SJCRH30 (cell line): Measurements from ENCODE around the gene CYP1A1. TPM values are rescaled to one million over a fixed set of nuclear protein-coding genes. Genes with fewer than 3 reads are reported as not detected.
"Not testable (repeated sequence)": the region's sequence is repeated elsewhere in the genome, so short reads cannot be mapped to it uniquely, and the experiment has no call there.

Experiments used
- DNase-seq, 2 experiments: peaks; one replicate each; pipeline ENCODE4 v3.0.0-alpha.2; 2015 to 2020
- H3K27ac ChIP-seq: fragments of 250-450 bp; sonication (Bioruptor Pico); 2 replicates; pipeline ENCODE4 v1.5.1; 2020; ENCODE audit warnings: mild to moderate bottlenecking, moderate library complexity
- H3K27me3 ChIP-seq: fragments of 250-450 bp; sonication (Bioruptor Pico); 2 replicates; pipeline ENCODE4 v1.5.1; 2020; ENCODE audit warnings: mild to moderate bottlenecking, moderate library complexity
- H3K36me3 ChIP-seq: fragments of 250-450 bp; sonication (Bioruptor Pico); 2 replicates; pipeline ENCODE4 v1.5.1; 2020; ENCODE audit warnings: mild to moderate bottlenecking, moderate library complexity
- H3K4me1 ChIP-seq: fragments of 250-450 bp; sonication (Bioruptor Pico); 2 replicates; pipeline ENCODE4 v1.5.1; 2020; ENCODE audit warnings: mild to moderate bottlenecking, moderate library complexity
- H3K4me3 ChIP-seq: fragments of 250-450 bp; sonication (Bioruptor Pico); 2 replicates; pipeline ENCODE4 v1.5.1; 2020; ENCODE audit warnings: mild to moderate bottlenecking, moderate library complexity
- H3K9me3 ChIP-seq: fragments of 250-450 bp; sonication (Bioruptor Pico); replicated peaks from 2 replicates; pipeline ENCODE4 v1.5.1; 2020; ENCODE audit warnings: mild to moderate bottlenecking, moderate library complexity
- total RNA-seq: library from RNA; depleted of rRNA; stranded (reverse); fragments of >200 nt; shearing (Covaris generic); gene quantifications from 2 replicates; pipeline ENCODE4 v1.2.3, GENCODE V29; 2014

CYP1A1 gene
- total RNA-seq, 1 experiment from 2014 or later, result not detected

GRCh38 chr15:74752531-74752930, 27.2 kb upstream of the CYP1A1 start:
- H3K9me3 ChIP-seq, result no peaks in the 10 kb centered on the region
- H3K4me1 ChIP-seq, result 0 out of 2 replicates have a peak, but pooled peaks cover 4% of the 10 kb centered on the region
- no peak overlapping the region for H3K27ac ChIP-seq
- peaks cover 8% of the 10 kb centered on the region for H3K27me3 ChIP-seq
- no peak overlapping the region for H3K4me3 ChIP-seq
- H3K36me3 ChIP-seq, result no peaks in the 10 kb centered on the region
- DNase-seq, result no peak

- no peak overlapping the region for H3K4me3 ChIP-seq
- H3K27ac ChIP-seq, result no peak overlapping the region
- no peak for DNase-seq
- H3K4me1 ChIP-seq, result 0 out of 2 replicates have a peak, but pooled peaks cover 4% of the 10 kb centered on the region
- no peaks in the 10 kb centered on the region for H3K36me3 ChIP-seq
- H3K9me3 ChIP-seq, result no peaks in the 10 kb centered on the region
- H3K27me3 ChIP-seq, result peaks cover 8% of the 10 kb centered on the region
Measured at GRCh38 chr15:74752011-74752410, 26.7 kb upstream of the CYP1A1 start.

- H3K4me1 ChIP-seq, result 0 out of 2 replicates have a peak, but pooled peaks cover 4% of the 10 kb centered on the region
- H3K4me3 ChIP-seq, result no peak overlapping the region
- H3K27ac ChIP-seq, result no peak overlapping the region
- DNase-seq, result no peak
- H3K36me3 ChIP-seq, result no peaks in the 10 kb centered on the region
- peaks cover 8% of the 10 kb centered on the region for H3K27me3 ChIP-seq
- no peaks in the 10 kb centered on the region for H3K9me3 ChIP-seq
Measured at GRCh38 chr15:74750751-74751150, 25.4 kb upstream of the CYP1A1 start.

GRCh38 chr15:74749832-74750231, 24.5 kb upstream of the CYP1A1 start:
- Histone ChIP-seq H3K4me3 (no peak overlapping the region), H3K9me3 (no peaks in the 10 kb centered on the region), H3K4me1 (0 out of 2 replicates have a peak, but pooled peaks cover 4% of the 10 kb centered on the region), H3K27me3 (peaks cover 8% of the 10 kb centered on the region), H3K27ac (no peak overlapping the region), H3K36me3 (no peaks in the 10 kb centered on the region)
- no peak for DNase-seq

GRCh38 chr15:74748322-74748946, 23.1 kb upstream of the CYP1A1 start, which contains the start of gene CYP1A2:
TSS of gene CYP1A2 (plus strand) at chr15:74748845. CDS start at chr15:74749739, 894 bp downstream.
- Histone ChIP-seq H3K36me3 (no peaks in the 10 kb centered on the region), H3K27me3 (peaks cover 8% of the 10 kb centered on the region), H3K27ac (no peak within 1 kb of the TSS), H3K4me1 (0 out of 2 replicates have a peak, but pooled peaks cover 4% of the 10 kb centered on the region), H3K4me3 (no peak within 1 kb of the TSS), H3K9me3 (no peaks in the 10 kb centered on the region)
- DNase-seq, result no peak

- no peaks in the 10 kb centered on the region for H3K4me1 ChIP-seq
- no peak overlapping the region for H3K27ac ChIP-seq
- peaks cover 4% of the 10 kb centered on the region; the same call in 1 of the 2 replicates for H3K27me3 ChIP-seq
- H3K4me3 ChIP-seq, result no peak overlapping the region
- H3K36me3 ChIP-seq, result no peaks in the 10 kb centered on the region
- no peak for DNase-seq
- no peaks in the 10 kb centered on the region for H3K9me3 ChIP-seq
Measured at GRCh38 chr15:74746389-74746788, 21.1 kb upstream of the CYP1A1 start.

- Histone ChIP-seq H3K27me3 (no peaks in the 10 kb centered on the region), H3K4me3 (no peak overlapping the region), H3K27ac (no peak overlapping the region), H3K4me1 (no peaks in the 10 kb centered on the region), H3K9me3 (no peaks in the 10 kb centered on the region), H3K36me3 (no peaks in the 10 kb centered on the region)
- no peak for DNase-seq
Measured at GRCh38 chr15:74742422-74742821, 17.1 kb upstream of the CYP1A1 start.

GRCh38 chr15:74738239-74738638, 12.9 kb upstream of the CYP1A1 start:
- not testable (repeated sequence) for H3K4me3 ChIP-seq

GRCh38 chr15:74735305-74735704, 10.0 kb upstream of the CYP1A1 start:
- Histone ChIP-seq H3K9me3 (no peaks in the 10 kb centered on the region), H3K4me3 (no peak overlapping the region), H3K27ac (no peak overlapping the region), H3K27me3 (peaks cover 16% of the 10 kb centered on the region), H3K36me3 (no peaks in the 10 kb centered on the region), H3K4me1 (no peaks in the 10 kb centered on the region)
- DNase-seq, result no peak

More at GRCh38 chr15:74738239-74738638, 12.9 kb upstream of the CYP1A1 start:
- peaks cover 10% of the 10 kb centered on the region for H3K27me3 ChIP-seq
- not testable (repeated sequence) for H3K36me3 ChIP-seq, H3K9me3 ChIP-seq, H3K4me1 ChIP-seq, DNase-seq, H3K27ac ChIP-seq

GRCh38 chr15:74733269-74733668, 7.9 kb upstream of the CYP1A1 start:
- H3K36me3 ChIP-seq, result no peaks in the 10 kb centered on the region
- no peaks in the 10 kb centered on the region for H3K4me1 ChIP-seq

GRCh38 chr15:74732846-74733245, 7.5 kb upstream of the CYP1A1 start:
- no peaks in the 10 kb centered on the region for H3K9me3 ChIP-seq
- no peak overlapping the region for H3K4me3 ChIP-seq
- no peaks in the 10 kb centered on the region for H3K4me1 ChIP-seq
- DNase-seq, result no peak
- H3K36me3 ChIP-seq, result no peaks in the 10 kb centered on the region
- no peak overlapping the region for H3K27ac ChIP-seq
- H3K27me3 ChIP-seq, result peaks cover 19% of the 10 kb centered on the region

More at GRCh38 chr15:74733269-74733668, 7.9 kb upstream of the CYP1A1 start:
- Histone ChIP-seq H3K27ac (no peak overlapping the region), H3K4me3 (no peak overlapping the region), H3K9me3 (no peaks in the 10 kb centered on the region), H3K27me3 (peaks cover 19% of the 10 kb centered on the region)
- DNase-seq, result no peak

GRCh38 chr15:74730619-74731316, 5.4 kb upstream of the CYP1A1 start:
- DNase-seq, result no peak
- no peak overlapping the region for H3K4me3 ChIP-seq
- no peaks in the 10 kb centered on the region for H3K36me3 ChIP-seq
- peaks cover 19% of the 10 kb centered on the region for H3K27me3 ChIP-seq
- H3K9me3 ChIP-seq, result no peaks in the 10 kb centered on the region
- H3K27ac ChIP-seq, result no peak overlapping the region
- H3K4me1 ChIP-seq, result no peaks in the 10 kb centered on the region

GRCh38 chr15:74729372-74729771, 4.0 kb upstream of the CYP1A1 start:
- not testable (repeated sequence) for H3K4me3 ChIP-seq, H3K27ac ChIP-seq, DNase-seq, H3K36me3 ChIP-seq, H3K4me1 ChIP-seq, H3K9me3 ChIP-seq
- H3K27me3 ChIP-seq, result peaks cover 14% of the 10 kb centered on the region; the same call in 1 of the 2 replicates

- not testable (repeated sequence) for DNase-seq, H3K4me1 ChIP-seq, H3K9me3 ChIP-seq, H3K4me3 ChIP-seq, H3K36me3 ChIP-seq, H3K27ac ChIP-seq
- H3K27me3 ChIP-seq, result peaks cover 13% of the 10 kb centered on the region; the same call in 1 of the 2 replicates
Measured at GRCh38 chr15:74728699-74729098, 3.4 kb upstream of the CYP1A1 start.

GRCh38 chr15:74727727-74728126, 2.4 kb upstream of the CYP1A1 start:
- H3K36me3 ChIP-seq, result no peaks in the 10 kb centered on the region
- H3K27ac ChIP-seq, result no peak overlapping the region
- H3K9me3 ChIP-seq, result no peaks in the 10 kb centered on the region
- H3K4me1 ChIP-seq, result no peaks in the 10 kb centered on the region
- no peak for DNase-seq
- H3K4me3 ChIP-seq, result no peak overlapping the region
- H3K27me3 ChIP-seq, result peaks cover 7% of the 10 kb centered on the region; the same call in 1 of the 2 replicates
